Epithelial cell of proximal tubule (primary cell): Measurements from ENCODE around the gene TMEM125. TPM values are rescaled to one million over a fixed set of nuclear protein-coding genes. Genes with fewer than 3 reads are reported as not detected.

Experiments used
- DNase-seq: peaks from one replicate; pipeline ENCODE4 v3.0.0-alpha.2; 2011; ENCODE audit warnings: low read depth
- H3K4me3 ChIP-seq: 2 replicates; pipeline ENCODE4 v1.5.1; 2011; ENCODE audit warnings: low read depth, mild to moderate bottlenecking, low read length
- total RNA-seq: library from RNA; depleted of rRNA; stranded (reverse); fragments of >200 nt; gene quantifications from 2 replicates; pipeline ENCODE4 v1.2.3, GENCODE V29; 2015
- TF ChIP-seq, protein P1 (sequence below): conservative IDR thresholded peaks from 2 replicates; pipeline ENCODE4 v1.5.1; 2012; ENCODE audit warnings: low read depth, mild to moderate bottlenecking, low read length

TMEM125 gene
- total RNA-seq, 1 donor from 2014 or later = 7.0 TPM

DNA sequence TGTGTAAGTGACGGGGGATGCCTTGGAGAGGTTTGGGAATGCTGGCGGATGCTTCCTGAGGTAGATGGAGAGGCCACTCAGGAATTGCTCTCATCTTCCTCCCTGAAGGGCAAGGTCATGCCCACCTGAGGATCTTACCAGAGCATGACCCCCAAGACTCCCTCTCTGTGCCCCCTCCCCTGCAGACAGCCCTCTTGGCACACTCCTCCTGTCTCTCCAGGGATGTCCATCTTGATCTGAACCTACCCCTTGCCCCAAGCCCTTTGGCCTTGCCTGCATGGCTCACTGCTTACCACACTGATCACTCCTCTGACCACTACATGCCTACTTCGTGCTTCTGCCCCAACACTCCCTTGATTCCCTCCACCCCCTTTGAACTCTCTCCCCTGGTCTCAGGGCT is 50.0 kb downstream of the TMEM125 start:
- H3K4me3 ChIP-seq = no peak overlapping the region
- no peak for DNase-seq
- TF ChIP-seq, protein P1, sequence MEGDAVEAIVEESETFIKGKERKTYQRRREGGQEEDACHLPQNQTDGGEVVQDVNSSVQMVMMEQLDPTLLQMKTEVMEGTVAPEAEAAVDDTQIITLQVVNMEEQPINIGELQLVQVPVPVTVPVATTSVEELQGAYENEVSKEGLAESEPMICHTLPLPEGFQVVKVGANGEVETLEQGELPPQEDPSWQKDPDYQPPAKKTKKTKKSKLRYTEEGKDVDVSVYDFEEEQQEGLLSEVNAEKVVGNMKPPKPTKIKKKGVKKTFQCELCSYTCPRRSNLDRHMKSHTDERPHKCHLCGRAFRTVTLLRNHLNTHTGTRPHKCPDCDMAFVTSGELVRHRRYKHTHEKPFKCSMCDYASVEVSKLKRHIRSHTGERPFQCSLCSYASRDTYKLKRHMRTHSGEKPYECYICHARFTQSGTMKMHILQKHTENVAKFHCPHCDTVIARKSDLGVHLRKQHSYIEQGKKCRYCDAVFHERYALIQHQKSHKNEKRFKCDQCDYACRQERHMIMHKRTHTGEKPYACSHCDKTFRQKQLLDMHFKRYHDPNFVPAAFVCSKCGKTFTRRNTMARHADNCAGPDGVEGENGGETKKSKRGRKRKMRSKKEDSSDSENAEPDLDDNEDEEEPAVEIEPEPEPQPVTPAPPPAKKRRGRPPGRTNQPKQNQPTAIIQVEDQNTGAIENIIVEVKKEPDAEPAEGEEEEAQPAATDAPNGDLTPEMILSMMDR = no peak

DNA sequence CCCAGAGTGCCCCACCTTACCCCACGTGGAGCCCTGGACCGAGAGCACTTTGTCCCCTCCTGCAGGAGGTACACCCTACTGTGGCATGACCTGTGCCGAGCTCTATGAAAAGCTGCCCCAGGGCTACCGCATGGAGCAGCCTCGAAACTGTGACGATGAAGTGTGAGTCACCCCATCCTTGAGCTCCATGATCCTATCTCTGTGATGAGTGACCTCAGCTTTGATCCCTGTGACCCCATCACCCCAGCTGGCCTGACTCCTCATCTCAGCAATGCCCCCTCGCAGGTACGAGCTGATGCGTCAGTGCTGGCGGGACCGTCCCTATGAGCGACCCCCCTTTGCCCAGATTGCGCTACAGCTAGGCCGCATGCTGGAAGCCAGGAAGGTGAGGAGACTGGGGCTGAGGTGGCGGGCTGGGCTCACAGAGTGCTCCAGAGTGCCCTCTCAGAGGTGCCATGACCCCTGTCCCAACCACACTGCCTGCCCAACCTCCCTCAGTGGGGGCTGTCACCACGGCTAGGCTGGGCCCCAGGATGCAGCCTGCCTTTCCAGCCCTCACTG is 51.6 kb downstream of the TMEM125 start:
- TF ChIP-seq, protein P1 = no peak
- H3K4me3 ChIP-seq = no peak overlapping the region
- no peak for DNase-seq

DNA sequence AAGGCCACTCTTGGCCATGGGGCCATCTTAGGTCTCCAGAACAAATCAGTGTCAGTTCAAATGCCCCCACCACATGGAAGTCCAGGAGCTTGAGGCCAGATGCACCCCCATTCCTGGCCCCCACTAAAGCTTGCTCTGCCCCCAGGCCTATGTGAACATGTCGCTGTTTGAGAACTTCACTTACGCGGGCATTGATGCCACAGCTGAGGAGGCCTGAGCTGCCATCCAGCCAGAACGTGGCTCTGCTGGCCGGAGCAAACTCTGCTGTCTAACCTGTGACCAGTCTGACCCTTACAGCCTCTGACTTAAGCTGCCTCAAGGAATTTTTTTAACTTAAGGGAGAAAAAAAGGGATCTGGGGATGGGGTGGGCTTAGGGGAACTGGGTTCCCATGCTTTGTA is 52.7 kb downstream of the TMEM125 start:
- no peak for DNase-seq
- TF ChIP-seq, protein P1 = no peak
- H3K4me3 ChIP-seq = no peak overlapping the region

Other genes starting within 250 kb of the TMEM125 start
- 117 and 173 TPM in 2 replicates for gene EBNA1BP2, start 97.7 kb upstream of the TMEM125 start, total RNA-seq
- gene CFAP57, start 97.7 kb upstream of the TMEM125 start, total RNA-seq = 0.07 and 0.46 TPM in 2 replicates
- gene C1orf210, start 15.6 kb downstream of the TMEM125 start, total RNA-seq = 0.29 and 2.5 TPM in 2 replicates
- 1.1 and 1.2 TPM in 2 replicates for gene TIE1, start 31.0 kb downstream of the TMEM125 start, total RNA-seq
- not detected in 2 replicates for gene MPL, start 67.8 kb downstream of the TMEM125 start, total RNA-seq
- 166 and 308 TPM in 2 replicates for gene CDC20, start 89.0 kb downstream of the TMEM125 start, total RNA-seq
- 100 and 143 TPM in 2 replicates for gene ELOVL1, start 98.0 kb downstream of the TMEM125 start, total RNA-seq
- gene MED8, start 119.8 kb downstream of the TMEM125 start, total RNA-seq = 25.2 and 41.7 TPM in 2 replicates
- gene SZT2, start 119.9 kb downstream of the TMEM125 start, total RNA-seq = 7.7 and 10.6 TPM in 2 replicates
- gene HYI, start 183.9 kb downstream of the TMEM125 start, total RNA-seq = 124 and 135 TPM in 2 replicates